H1 (cell line): Measurements from ENCODE around the gene SKIL. TPM values are rescaled to one million over a fixed set of nuclear protein-coding genes. Genes with fewer than 3 reads are reported as not detected.

Experiments
- ATF2 ChIP-seq: IDR thresholded peaks from 2 replicates; pipeline ENCODE4 v1.6.1; 2012; ENCODE audit warnings: low read length, inconsistent platforms
- CHD7 ChIP-seq: fragments of 300-600 bp; sonication (generic); IDR thresholded peaks from 2 replicates; pipeline ENCODE4 v1.7.1; 2012; ENCODE audit warnings: low read length, moderate library complexity, mild to moderate bottlenecking, inconsistent platforms; ENCODE audit not compliant: insufficient replicate concordance
- polyA plus RNA-seq, 7 experiments: library from polyadenylated mRNA; depleted of rRNA in 3 of 7; stranded (reverse) in 5 of 7; unstranded in 2 of 7; fragments of >200 nt in 5 of 7; fragments of 200-250 nt in 2 of 7; gene quantifications; 1 replicate in 5 of 7; 2 replicates in 1 of 7; 4 replicates in 1 of 7; pipeline versions ENCODE4 v1.2.1 to v1.2.3, GENCODE V29; 2011 to 2013; ENCODE audit warnings: missing spikeins in 2 of 7, mixed read lengths in 2 of 7
- total RNA-seq: library from RNA; stranded (reverse); fragmentation: NEBNext Ultra II Directional; extraction: Animal tissue kit (Norgen Biotek cat#: 25700); gene quantifications from 2 replicates; pipeline ENCODE4 v1.2.1, GENCODE V29; 2021

Gene SKIL
- total and polyA plus RNA-seq, 2 of the 8 experiments (the other 6 are each of a cell fraction or from before 2014, with no cell fraction given) = 13.2 to 277 TPM

GRCh38 chr3:170357176-170358041 lies at the start of gene SKIL (continued):
- TF ChIP-seq CHD7 (no peak), ATF2 (no peak)
